NOMO-1 treated with DMSO at 0.1 percent for 48 hours (cell line): ENCODE measurements around the gene PDE4B.
"Not testable (repeated sequence)": the region's sequence is repeated elsewhere in the genome, so short reads cannot be mapped to it uniquely, and the experiment has no call there.

Experiments used
- DNase-seq: peaks from one replicate; lab custom pipeline; 2025; ENCODE audit not compliant: unreplicated experiment; lab: John Stamatoyannopoulos, UW

The PDE4B gene

DNA sequence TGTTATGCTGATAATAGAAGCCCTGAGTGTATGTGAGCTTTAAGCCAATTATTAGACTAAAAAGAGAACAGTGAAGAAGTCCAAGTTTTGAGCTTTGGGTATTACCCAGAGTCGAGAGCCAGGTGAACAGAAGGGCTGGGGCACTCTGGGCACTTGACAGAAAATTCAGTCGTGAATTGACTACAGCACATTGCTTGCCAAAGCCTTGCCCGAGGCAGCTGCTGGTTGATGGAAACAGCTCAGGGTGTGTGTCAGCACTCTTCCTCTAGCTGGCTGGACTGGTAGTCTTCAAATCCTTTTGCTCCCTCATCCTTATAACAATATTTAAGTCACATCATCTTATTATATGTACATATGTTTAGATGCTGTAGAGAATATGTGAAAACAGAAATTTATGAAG, 21.3 kb downstream of the PDE4B start:
- no peak for DNase-seq

DNA sequence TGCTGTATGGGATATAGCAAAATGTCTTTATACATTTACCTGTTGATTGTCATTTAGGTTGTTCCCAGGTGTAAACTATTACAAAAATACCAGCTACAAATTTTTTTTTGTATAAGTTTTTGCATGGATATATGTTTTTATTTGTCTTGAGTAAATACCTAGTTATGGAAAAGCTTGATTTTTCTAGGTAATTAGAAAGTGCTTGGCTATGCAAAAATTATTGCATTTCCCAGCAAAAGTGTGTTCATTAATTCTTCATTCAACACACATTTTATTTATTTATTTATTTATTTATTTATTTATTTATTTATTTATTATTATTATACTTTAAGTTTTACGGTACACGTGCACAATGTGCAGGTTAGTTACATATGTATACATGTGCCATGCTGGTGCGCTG, 22.1 kb downstream of the PDE4B start:
- DNase-seq, result no peak

DNA sequence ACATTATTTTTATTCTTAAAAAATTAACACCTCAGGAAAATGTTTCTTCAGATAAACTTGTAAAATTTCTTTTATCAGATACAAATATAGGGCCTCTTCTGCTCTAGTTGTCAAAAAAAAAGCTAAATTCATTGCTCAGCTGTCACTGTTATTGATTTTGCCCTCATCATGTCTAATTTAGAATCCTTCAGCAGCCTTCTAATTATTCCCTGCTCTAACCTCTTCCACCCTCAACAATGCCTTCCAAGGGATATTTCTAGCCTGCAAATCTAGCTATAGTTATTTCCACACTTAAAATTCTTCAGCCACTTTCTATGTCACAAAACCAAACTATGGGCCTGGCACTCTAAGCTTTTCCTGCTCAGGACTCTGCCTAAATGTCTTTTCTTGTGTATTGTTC, 25.2 kb downstream of the PDE4B start:
- no peak for DNase-seq

DNA sequence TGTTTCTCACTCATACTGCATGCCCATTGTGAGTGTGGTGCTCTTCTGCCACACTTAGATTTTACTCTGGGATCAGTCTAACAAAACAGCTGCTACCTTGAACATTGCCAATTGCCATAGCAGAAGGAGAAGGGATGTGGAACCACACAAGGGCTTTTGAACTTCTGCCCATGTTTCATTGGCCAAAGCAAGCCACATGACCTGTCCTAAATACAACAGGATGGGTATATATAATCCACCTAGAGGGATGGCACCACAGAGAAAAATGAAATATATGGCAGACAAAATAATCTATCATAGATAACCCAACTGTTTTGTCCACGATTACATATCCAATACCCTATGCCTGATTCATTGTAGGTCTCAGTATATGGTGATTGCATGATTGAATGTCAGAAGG, 26.3 kb downstream of the PDE4B start:
- DNase-seq, result no peak

DNA sequence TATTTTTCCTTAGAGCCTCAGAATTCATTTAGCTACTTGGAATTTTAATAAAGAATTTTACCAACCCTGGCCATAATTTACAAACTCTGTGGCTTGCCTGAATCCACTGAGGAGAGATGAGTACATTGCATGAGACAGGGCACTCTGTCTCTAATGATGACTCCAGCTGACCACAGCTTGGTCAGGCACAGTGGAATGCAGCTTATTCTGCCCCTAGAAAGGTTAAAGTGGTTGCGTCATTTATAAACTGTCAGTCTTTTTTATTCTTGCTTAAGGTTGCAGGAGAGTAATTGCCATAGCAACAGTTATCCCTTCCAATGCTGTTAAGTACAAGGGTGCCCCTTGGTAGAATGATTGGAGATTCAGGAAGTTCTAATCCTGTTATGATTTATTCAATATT, 28.3 kb downstream of the PDE4B start:
- DNase-seq, result peak; percentile 47

DNA sequence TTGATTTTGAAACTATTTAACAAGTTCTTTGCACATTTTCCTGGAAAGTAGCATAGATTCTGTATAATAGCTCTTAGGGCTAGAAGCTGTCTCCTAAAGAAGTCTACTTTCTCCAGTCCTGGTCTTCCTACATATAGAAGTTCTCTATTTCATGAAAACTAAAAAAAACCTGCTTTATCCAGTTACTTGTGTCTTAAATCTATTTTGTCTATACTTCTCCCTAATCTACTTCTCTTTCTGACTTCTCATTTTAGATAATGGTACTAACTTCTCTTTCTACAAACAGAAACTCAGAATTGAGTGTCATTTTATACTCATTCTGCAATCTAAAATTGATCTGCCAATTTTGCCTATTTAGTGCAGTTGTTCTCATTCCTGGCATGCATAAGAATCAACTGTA, 28.7 kb downstream of the PDE4B start:
- DNase-seq, result peak; percentile 60

DNA sequence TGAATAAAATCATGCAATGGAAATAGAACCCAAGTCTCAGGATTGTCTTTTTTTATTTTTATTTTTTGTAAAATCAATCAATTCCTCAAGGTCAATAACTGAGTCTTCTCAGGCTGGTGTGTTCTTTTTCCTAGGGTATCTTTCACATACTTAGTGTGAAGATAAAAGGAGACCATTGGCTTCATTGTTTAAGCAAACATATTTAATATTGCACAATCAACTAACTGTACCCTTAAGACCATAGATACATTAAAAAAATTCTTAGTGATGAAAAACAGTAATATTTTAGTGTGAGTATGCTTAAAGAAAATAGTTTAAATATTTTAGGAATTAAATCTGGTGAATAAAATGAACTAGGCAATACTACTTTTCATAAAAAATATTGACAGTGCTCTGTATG, 31.4 kb downstream of the PDE4B start:
- no peak for DNase-seq

DNA sequence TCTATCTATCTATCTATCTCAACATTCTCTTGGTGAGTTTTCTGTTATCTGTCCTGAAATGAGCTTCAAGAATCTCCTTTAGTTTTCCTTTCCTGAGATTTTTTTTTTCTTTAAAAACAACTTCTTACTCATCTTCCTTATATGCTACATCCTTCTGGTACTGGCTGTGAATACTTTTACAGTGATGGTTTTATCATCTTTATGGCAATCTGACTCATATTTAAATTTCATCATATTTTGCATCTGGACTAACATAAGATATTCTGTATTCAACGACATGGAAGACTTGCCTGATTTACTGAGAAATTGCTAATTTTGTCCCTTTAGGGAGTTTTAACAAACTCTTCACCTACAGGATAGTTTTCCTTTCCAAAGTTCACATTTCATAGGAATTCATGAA, 33.0 kb downstream of the PDE4B start:
- DNase-seq, result no peak

DNA sequence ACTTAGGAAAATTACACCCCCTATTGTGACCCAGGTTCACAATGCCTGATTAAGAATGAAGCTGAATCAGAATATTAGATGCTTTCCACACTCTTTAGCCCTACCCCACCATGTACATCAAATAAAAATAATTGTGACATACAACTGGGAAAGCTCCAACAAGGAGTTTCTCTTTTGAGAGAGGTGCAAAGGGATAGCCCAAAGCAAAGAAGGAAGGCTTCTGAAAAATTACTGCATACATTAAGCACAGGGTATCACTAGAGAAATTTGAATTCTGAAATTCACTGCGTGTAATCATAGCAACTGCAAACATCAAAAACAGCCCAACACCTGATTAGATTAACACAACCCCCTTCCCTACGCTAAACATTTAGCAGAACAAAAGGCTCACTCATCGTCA, 34.1 kb downstream of the PDE4B start:
- no peak for DNase-seq

DNA sequence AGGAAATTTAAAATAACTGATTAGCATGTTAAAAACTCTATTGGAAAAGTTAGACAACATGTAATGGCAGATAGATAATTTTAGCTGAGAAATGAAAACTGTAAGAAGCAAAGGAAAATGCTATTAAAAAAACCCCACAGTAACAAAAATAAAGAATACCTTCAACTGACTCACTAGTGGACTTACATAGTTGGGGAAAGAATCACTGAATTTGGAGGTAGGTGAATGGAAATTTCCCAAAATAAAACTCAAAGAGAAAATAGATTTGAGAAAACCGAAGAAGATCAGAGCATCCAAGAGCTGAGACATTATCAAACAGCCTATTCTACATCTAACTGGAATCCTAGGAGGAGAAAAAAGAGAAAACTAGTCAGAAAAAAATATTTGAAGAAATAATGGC, 34.7 kb downstream of the PDE4B start:
- DNase-seq, result no peak

DNA sequence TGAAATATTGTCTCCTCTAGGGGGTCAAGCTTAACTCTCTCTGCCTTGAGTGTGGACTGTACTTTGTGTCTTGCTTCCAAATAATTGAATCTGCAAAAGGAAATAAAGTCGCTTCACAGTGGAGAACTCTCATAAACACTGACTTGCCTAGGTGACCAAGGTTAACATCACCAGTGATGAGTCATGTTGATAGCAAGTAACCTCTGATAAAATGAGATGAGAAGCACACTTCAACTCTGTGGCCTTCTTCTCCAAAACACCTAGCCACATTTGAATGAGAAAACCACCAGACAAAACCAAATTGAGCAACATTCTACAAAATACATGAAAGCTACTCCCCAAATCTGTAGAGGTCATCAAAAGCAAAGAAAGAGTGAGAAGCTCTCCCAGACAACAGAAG, 37.6 kb downstream of the PDE4B start:
- no peak for DNase-seq

DNA sequence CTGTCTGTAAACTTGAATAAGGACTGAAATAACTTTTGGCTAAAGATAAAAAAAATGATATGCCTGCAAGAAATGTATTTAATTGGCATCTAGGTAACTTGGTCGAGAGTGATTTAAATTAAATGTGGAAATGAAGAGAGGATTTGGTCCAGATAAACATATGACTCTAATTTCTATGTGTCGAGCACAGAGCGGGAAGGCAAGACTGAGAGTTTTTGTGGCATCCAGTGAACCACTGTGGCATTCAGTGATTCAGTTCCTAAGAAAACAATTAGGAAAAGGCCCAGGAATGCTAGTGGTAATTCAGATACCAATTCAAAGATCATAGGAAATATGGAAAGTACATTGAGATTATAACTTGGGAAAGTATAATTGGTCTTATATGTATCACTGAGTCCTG, 39.6 kb downstream of the PDE4B start:
- no peak for DNase-seq

DNA sequence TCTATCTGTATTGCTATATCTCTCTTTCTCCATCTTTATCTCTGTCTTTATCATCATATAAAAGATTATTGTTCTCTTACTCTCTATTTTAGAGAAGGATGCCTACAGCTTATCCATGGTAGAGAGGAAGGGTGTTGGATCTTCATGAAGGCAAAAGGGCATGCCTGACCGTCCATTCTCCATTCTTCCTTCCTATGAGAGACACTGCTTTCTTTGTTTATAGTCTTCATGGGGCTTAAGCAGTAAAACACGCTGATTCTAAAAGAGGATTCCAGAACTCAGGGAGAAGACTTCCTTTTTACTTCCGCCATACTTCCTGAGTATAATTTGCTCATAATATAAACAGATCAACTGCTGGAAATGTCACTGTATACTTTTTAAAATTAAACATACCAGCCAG, 44.0 kb downstream of the PDE4B start:
- no peak for DNase-seq

DNA sequence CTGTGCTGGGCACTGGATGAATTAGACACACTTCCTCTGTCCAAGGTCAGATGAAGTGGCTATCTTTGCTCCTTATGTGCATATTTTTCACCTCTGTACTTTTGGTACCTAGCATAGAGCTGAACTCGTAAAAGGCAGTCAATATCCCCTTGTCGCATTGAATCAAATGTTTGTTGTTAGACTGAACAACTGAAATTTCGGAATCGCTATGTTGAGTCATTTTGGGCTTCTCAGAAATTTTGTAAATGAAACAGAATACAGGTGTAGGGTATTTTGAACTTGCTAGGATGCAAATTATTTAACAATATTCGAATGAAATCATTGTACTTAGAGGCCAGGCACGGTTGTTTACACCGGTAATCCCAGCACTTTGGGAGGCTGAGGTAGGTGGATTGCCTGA, 48.0 kb downstream of the PDE4B start:
- DNase-seq, result no peak

DNA sequence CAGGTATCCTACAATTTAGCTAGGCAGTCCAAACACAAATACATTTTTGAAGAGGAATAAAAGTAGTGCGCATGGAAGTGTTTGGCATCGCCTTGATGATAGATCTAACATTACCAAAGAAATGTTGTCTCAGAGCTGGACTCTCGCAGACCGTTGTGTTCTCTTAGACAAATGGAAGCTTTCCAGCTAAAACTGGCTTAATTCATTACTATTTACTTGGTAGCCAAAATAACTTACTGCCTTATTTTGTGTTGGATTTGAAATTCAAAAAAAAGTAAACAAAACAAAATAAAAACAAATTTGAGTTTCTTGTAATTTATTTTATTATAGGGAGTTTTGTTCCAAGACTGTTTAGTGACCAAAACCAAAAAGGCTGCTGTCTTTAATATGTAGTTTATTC, 51.6 kb downstream of the PDE4B start:
- DNase-seq, result no peak

DNA sequence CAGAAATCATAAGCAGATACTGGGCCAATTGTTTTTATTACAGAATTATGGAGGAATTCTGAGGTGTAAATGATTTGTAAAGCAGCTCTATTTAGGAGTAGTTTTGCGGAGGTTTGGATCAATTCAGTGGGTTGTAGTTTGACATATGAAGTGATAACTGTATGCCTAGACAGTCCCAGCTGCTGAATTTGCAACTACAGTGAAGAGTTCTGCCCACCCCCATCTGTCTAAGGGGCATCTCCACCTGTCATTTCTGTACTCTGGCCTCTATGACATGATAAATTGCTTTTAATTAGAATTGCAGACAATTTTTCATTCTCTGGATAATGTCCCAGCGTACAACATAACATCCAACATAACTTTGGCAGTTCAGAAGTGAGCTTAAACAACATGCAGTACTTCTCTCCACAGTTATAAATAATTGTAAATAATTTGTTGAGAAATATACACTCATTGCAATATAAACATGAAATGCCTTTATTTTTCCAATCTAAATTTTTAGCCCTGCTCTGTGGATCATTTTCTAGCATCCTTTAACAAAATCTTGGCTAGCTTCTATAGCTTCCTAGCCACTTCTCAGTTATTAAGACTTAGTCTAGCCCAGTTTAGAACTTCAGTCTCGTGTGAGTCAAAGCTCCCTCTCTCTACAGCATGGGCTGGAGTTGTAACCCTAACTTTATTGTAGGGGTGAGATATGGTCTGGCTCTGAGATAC, 52.3 kb downstream of the PDE4B start:
- no peak for DNase-seq

DNA sequence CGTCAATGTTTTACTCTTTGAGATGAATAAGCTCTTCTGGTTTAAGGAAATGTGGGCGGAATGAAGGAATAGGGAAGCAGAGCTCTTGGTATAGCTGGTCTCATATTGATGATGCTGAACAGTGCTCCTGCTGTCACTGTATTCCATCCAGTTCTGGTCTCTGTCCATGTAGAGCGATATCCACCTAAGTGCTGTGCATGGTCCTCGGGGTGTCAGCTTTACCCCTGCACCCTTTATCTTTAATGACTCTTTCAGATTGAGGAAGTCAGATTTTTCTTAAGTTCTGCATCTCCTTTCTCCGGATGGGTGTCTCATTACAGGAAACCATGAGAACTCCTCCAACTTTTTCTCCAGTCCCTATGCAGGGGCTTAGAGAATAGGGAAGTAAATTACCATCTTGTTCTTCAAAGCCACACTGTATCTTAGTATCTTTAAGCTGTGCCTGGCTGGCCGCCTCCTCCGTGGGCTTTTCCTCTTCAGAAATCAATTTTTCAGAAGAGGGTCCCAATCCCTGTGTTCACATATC, 52.9 kb downstream of the PDE4B start:
- DNase-seq, result no peak

DNA sequence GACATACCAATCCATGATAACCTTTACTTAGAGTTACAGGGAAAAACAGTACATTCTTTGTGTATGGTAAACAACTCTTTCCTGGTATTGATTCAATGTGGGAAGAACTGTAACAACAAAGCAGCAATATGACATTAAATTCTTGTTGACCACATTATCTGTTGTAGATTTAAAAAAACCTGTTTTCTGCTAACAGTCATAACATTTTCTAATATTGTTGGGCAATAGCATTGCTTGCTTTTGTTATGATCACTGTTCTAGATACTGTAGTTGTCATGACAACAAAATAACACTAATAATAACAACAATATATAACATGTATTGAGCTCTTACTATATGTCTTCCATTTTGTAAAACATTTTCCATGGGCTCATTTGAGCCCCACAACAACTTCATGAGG, 54.2 kb downstream of the PDE4B start:
- DNase-seq, result no peak

DNA sequence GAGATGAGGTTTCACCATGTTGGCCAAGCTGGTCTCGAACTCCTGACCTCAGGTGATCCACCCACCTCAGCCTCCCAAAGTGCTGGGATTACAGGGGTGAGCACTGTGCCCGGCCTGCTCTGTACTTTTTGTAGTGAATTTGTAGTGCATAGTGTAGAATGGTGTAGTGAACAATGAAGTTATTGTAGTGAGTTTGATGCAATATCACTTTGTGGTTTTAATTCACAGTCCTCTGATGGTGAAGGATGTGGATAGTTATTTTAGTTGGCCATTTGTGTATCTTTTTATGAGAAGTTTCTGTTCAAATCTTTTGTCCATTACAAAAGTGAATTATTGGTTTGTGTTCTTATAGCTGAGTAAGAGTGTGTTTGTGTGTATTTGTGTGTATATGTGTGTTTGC, 57.6 kb downstream of the PDE4B start:
- DNase-seq, result no peak

DNA sequence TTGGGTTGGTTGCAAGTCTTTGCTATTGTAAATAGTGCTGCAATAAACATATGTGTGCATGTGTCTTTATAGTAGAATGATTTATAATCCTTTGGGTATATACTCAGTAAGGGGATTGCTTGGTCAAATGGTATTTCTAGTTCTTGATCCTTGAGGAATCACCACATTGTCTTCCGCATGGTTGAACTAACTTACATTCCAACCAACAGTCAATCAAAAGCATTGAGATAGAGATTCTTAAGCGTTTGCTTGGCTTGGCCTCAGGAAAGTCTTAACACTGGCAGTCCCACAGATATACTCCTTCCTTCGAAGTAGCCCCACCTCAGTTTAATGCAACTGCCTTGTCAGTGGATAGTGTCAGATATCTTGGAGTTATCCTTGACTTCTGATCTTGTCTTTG, 63.9 kb downstream of the PDE4B start:
- not testable (repeated sequence) for DNase-seq

DNA sequence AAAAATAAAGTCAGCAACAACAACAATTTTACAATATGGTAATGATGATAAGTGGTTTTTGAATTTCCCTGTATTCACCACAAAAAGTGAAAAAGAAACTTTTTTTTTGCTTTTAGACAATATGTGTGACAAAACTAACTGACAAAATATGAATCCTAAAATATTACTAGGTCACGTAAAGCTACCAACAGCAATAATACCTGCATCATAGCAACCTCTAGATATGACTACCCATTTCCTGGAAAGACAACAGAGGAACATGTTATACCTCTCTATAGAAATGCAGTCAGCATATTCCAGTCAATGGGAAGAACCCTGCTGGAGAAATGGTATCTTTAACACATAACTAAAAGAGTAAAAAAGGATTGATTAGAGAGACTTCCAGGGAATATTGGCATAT, 73.7 kb downstream of the PDE4B start:
- DNase-seq, result no peak

DNA sequence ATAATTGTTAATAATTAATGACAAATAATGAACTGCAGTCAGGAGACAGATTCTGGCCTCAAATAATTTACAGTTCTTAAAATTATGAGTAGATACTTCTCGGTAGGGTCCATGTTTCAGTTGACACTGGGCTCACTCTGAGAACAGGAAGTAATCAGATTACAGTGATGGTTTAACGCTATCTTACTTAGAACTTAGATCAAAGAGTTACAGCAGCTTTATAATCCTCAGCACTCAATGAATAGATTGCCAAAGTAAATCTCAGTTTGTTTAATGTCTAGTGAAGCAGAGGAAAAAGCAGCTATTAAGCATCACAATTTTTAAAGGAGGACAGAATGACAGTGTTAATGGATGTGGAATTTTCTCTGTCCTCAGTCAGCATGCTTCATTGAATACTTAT, 79.6 kb downstream of the PDE4B start:
- no peak for DNase-seq

DNA sequence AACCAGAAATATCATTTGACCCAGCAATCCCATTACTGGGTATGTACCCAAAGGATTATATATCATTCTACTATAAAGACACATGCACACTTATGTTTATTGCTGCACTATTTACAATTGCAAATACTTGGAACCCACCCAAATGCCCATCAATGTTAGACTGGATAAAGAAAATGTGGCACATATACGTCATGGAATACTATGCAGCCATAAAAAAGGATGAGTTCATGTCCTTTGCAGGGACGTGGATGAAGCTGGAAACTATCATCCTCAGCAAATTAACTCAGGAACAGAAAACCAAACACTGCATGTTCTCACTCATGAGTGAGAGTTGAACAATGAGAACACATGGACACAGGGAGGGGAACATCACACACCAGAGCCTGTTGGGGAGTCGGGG, 85.6 kb downstream of the PDE4B start:
- not testable (repeated sequence) for DNase-seq
